GM12874 (cell line): ENCODE measurements around the gene NPFF.

Source experiments
- TF ChIP-seq, protein P1 (sequence below): IDR thresholded peaks from 2 replicates; pipeline ENCODE4 v1.5.1; 2011; ENCODE audit warnings: low read depth, mild to moderate bottlenecking, control low read depth, low read length, moderate library complexity; ENCODE audit not compliant: insufficient read depth

Gene NPFF

DNA sequence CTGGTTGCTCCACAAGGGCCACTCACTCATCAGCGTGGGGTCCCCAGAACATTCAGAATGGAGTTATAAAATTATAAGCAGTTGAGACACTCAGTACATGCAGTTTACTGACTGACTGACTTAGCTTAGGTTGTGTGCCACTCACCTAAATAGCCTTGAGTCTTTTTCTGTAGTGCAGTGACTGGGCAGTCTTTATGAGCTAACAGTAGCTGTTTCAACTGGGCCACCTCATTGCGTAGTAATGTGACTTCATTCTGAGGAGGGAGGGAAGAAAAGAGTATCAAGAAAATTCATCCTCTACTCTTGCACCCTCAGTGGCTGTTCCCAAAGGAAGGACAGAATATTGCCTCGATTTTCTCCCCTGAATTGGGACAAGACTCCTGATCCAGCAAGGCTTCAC lies 15.8 kb upstream of the NPFF start:
- TF ChIP-seq, protein P1, sequence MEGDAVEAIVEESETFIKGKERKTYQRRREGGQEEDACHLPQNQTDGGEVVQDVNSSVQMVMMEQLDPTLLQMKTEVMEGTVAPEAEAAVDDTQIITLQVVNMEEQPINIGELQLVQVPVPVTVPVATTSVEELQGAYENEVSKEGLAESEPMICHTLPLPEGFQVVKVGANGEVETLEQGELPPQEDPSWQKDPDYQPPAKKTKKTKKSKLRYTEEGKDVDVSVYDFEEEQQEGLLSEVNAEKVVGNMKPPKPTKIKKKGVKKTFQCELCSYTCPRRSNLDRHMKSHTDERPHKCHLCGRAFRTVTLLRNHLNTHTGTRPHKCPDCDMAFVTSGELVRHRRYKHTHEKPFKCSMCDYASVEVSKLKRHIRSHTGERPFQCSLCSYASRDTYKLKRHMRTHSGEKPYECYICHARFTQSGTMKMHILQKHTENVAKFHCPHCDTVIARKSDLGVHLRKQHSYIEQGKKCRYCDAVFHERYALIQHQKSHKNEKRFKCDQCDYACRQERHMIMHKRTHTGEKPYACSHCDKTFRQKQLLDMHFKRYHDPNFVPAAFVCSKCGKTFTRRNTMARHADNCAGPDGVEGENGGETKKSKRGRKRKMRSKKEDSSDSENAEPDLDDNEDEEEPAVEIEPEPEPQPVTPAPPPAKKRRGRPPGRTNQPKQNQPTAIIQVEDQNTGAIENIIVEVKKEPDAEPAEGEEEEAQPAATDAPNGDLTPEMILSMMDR, result no peak

DNA sequence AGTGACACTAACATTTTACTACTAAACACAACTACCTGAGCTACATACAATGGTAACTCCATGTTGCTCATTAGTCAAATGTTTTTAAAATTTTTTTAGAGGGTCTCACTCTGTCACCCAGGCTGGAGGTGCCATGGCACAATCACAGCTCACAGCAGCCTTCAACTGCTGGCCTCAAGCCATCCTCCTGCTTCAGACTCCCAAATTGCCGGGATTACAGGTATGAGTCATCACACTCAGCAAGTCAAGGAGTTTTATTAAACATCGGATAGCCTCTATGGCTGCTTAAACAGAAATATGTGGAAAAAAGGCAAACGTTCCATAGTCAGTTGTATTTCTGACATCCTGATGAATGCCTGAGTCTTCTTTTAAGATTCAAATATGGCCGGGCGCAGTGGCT lies 11.1 kb upstream of the NPFF start:
- TF ChIP-seq, protein P1, result no peak

DNA sequence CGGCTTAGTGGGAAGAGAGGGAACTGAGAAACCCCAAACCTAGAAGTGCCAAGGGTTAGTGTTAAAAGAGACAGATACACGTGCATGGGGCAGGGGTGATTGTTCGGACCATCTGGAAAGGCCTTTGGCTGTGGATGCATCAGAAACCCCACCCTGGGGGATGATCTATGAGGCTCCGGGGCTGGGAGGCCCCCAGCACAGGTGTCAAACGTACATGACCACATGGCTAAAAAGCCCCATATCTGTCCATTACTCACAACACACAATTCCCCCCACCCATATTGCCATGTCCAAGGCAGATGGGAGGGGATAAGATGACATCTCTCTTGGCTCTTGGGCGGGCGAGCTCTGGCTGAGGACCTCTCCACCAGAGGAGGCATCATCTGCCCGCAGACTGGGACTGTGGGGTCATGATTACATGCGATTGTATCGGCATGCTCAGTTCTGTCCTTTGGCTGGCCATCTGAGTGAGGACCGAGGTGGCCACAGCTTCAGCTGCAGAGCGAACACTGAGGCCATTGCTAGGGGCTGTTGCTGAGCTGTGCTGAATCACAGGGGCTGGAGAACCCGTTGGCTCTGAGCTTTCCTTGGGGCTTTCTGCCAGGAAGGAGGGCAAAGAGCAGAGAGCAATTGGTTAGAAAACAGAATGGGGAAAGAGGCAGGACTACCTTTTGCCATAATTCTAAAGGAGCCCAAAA lies 9.6 kb upstream of the NPFF start:
- TF ChIP-seq, protein P1, result no peak

DNA sequence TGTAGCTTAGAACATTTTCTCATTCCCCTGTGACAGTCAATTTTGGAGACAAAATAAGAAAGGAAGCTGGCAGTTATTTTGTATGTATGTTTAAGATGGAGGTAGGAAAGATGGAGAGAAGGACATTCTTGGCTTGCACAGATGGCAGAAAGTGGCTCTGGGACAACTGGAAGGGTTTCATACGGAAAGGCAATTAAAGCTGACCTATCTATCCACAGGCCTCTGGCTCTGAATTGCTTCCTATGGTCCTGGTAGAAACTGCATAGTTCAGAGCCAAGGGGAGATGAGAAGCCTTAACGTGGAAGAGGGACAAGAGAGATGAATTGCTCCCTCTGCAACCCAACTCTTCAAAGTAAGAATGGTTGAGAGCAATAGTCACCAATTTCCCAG lies 8.0 kb upstream of the NPFF start:
- TF ChIP-seq, protein P1, result no peak

DNA sequence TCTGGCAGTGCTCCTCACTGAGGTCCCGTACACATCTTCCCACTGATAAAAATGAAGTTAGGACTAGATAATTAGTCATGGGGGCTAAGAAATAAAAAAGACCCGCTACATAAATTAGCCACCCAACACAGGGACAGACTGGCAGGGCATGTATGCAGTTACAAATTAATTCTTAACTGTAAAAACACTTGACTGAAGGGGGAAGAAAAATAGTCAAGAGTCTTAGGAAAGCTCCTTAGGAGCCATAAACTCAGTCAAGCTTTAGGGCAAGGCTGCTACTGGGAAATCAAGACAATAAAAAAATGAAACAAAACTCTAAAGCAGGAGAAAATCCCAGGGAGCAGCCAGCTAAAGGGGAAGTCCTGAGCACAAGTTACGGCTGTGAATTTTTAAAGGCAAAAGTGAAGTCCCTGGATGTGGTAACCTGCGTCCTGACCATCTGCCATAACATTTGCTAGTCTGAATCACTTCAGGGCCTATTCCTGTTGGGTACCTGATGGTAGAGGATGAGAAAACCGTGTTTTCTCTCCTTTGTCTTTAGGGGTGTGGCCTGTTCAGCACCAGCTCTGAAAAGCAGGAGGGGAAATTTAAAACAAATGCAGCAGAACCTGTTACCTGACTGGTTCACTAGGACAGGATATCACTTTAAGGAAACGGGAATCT lies 7.5 kb upstream of the NPFF start:
- TF ChIP-seq, protein P1, result no peak

DNA sequence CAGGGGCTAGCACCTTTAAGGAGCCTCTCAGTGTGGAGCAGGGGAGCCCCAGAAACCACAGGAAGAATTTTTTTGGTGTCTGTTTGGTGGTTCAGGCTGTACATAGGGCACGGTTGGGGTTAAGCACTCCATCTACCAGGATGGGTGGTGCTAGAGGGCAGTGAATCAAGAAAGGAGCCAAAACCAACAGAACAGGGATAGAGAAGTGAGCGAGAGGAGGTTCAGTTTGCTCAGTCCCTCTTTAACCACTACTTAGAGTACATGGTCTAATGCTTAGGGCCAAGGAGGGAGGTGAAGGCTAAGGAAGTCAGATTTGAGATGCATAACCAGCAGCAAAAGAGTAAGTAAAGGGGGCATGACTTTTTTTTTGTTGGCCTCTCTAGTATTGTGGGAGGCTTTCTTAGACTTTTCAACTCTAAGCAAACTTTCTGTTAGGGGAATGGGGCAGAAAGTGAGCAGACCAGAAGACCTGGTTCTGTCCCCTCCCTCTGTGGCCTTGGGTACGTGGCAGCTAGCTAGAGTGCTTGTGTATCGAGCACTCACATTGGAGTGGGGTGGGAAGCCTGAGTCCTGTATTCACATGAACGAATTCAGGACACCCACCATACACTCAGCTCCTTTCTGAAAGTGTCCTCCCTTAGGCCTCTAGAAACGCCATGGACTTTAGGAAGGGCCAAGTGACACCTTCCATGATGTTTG lies 6.6 kb upstream of the NPFF start:
- TF ChIP-seq, protein P1, result no peak

DNA sequence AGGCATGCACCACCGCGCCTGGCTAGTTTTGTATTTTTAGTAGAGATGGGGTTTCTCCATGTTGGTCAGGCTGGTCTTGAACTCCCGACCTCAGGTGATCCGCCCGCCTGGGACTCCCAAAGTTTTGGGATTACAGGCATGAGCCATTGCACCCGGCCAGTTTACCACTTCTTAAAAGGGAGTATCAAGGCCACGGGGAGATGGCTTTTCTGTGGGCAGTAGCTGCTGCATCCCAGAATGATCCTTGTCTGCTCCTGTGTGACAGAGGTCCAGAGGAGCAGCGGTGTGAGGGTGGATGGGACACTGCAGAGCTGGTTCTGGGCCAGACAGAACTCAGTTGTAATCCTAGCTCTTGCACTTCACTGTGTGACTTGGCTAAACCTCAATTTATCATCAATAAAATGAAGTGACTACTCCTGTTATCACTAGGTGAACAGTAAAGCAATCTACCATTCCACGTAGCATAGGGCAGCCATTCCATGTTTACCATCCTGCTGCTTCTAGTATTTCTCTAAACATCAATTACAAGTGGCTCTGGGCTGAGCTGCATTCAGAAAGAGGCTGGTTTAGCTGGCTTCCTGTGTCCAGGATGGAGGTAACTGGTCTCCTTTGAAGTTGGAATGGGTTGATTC lies 3.0 kb upstream of the NPFF start:
- TF ChIP-seq, protein P1, result no peak
